ENCODE measurements around the gene NEDD4L. TPM values are rescaled to one million over a fixed set of nuclear protein-coding genes. Genes with fewer than 3 reads are reported as not detected.
"Not testable (repeated sequence)": the region's sequence is repeated elsewhere in the genome, so short reads cannot be mapped to it uniquely, and the experiment has no call there.

Gene NEDD4L
- total RNA-seq, 1 donor from 2014 or later = 99.5 TPM

- DNase-seq (ENCODE audit: low spot score) = no peak
These were observed 108.9 kb downstream of the NEDD4L start for GRCh38 chr18:58152891-58153290.

- DNase-seq (ENCODE audit: low spot score) = peak; percentile 41
These were observed 112.5 kb downstream of the NEDD4L start for GRCh38 chr18:58156516-58156915.

- DNase-seq (ENCODE audit: low spot score) = no peak
These were observed 113.2 kb downstream of the NEDD4L start for GRCh38 chr18:58157237-58157636.

GRCh38 chr18:58158008-58158407 lies 114.0 kb downstream of the NEDD4L start:
- DNase-seq (ENCODE audit: low spot score) = no peak

GRCh38 chr18:58158459-58158858 lies 114.4 kb downstream of the NEDD4L start:
- no peak for DNase-seq (ENCODE audit: low spot score)

- no peak for DNase-seq (ENCODE audit: low spot score)
These were observed 117.6 kb downstream of the NEDD4L start for GRCh38 chr18:58161659-58162058.

- no peak for DNase-seq (ENCODE audit: low spot score)
These were observed 118.1 kb downstream of the NEDD4L start for GRCh38 chr18:58162127-58162526.

GRCh38 chr18:58163004-58163590 lies 119.1 kb downstream of the NEDD4L start:
- DNase-seq (ENCODE audit: low spot score) = no peak

GRCh38 chr18:58166278-58166844 lies 122.3 kb downstream of the NEDD4L start:
- DNase-seq (ENCODE audit: low spot score) = no peak

GRCh38 chr18:58167073-58167472 lies 123.0 kb downstream of the NEDD4L start:
- DNase-seq (ENCODE audit: low spot score) = no peak

- DNase-seq (ENCODE audit: low spot score) = no peak
These were observed 124.2 kb downstream of the NEDD4L start for GRCh38 chr18:58168221-58168620.

- DNase-seq (ENCODE audit: low spot score) = no peak
These were observed 125.0 kb downstream of the NEDD4L start for GRCh38 chr18:58168993-58169392.

GRCh38 chr18:58169472-58169871 lies 125.4 kb downstream of the NEDD4L start:
- no peak for DNase-seq (ENCODE audit: low spot score)

GRCh38 chr18:58170036-58170435 lies 126.0 kb downstream of the NEDD4L start:
- DNase-seq (ENCODE audit: low spot score) = not testable (repeated sequence)

GRCh38 chr18:58172031-58172430 lies 128.0 kb downstream of the NEDD4L start:
- DNase-seq (ENCODE audit: low spot score) = no peak

- DNase-seq (ENCODE audit: low spot score) = no peak
These were observed 130.3 kb downstream of the NEDD4L start for GRCh38 chr18:58174285-58174684.

- DNase-seq (ENCODE audit: low spot score) = no peak
These were observed 131.2 kb downstream of the NEDD4L start for GRCh38 chr18:58175122-58175785.

GRCh38 chr18:58175786-58176176 lies 131.8 kb downstream of the NEDD4L start:
- DNase-seq (ENCODE audit: low spot score) = no peak

- DNase-seq (ENCODE audit: low spot score) = peak; percentile 71
These were observed 133.1 kb downstream of the NEDD4L start for GRCh38 chr18:58177004-58177717.

GRCh38 chr18:58177896-58178470 lies 134.0 kb downstream of the NEDD4L start:
- DNase-seq (ENCODE audit: low spot score) = no peak

GRCh38 chr18:58178511-58178910 lies 134.5 kb downstream of the NEDD4L start:
- no peak for DNase-seq (ENCODE audit: low spot score)

GRCh38 chr18:58180172-58180571 lies 136.1 kb downstream of the NEDD4L start:
- DNase-seq (ENCODE audit: low spot score) = no peak

Data from mucosa of gallbladder (tissue), 1 donor.